Activated CD8-positive, alpha-beta T cell treated with anti-CD3 and anti-CD28 coated beads for 36 hours (primary cell): ENCODE results near the gene FEV. TPM values are rescaled to one million over a fixed set of nuclear protein-coding genes. Genes with fewer than 3 reads are reported as not detected.

Experiments used
- ATAC-seq: fragments of 200-7000 bp; cut with Tn5 transposase; one replicate; pipeline ENCODE4 v1.10.0; 2021; ENCODE audit warnings: mild to moderate bottlenecking, moderate library complexity
- CTCF ChIA-PET: fragments of 350-600 bp; sonication (Branson Sonifier 250); formaldehyde crosslinking; loops from one replicate; lab custom pipeline; 2021; ENCODE audit warnings: antibody characterized with exemption; lab: Charles Lee
- POLR2A ChIA-PET: fragments of 350-600 bp; sonication (Branson Sonifier 250); formaldehyde crosslinking; loops from one replicate; lab custom pipeline; 2021; ENCODE audit warnings: antibody characterized with exemption; lab: Charles Lee
- DNase-seq: peaks from one replicate; pipeline ENCODE4 v3.0.0-alpha.2; 2020
- H3K27ac Mint-ChIP-seq: one replicate; pipeline ENCODE4 v1.8.0; 2021; ENCODE audit warnings: mild to moderate bottlenecking, mixed read lengths
- H3K27me3 Mint-ChIP-seq: one replicate; pipeline ENCODE4 v1.8.0; 2021; ENCODE audit warnings: mixed read lengths
- H3K36me3 Mint-ChIP-seq: one replicate; pipeline ENCODE4 v1.8.0; 2021; ENCODE audit warnings: low read depth, mixed read lengths
- H3K4me1 Mint-ChIP-seq: one replicate; pipeline ENCODE4 v1.8.0; 2021; ENCODE audit warnings: low read depth, mixed read lengths
- H3K4me3 Mint-ChIP-seq: one replicate; pipeline ENCODE4 v1.8.0; 2021; ENCODE audit warnings: mild to moderate bottlenecking, moderate library complexity, mixed read lengths
- H3K9me3 Mint-ChIP-seq: one replicate; pipeline ENCODE4 v1.8.0; 2021; ENCODE audit warnings: mixed read lengths
- CTCF ChIP-seq: fragments of 200-600 bp; IDR thresholded peaks from one replicate; pipeline ENCODE4 v1.8.0; 2022; ENCODE audit warnings: antibody characterized with exemption, mild to moderate bottlenecking
- intact Hi-C: fragments of 100-400 bp; cut with micrococcal nuclease; formaldehyde crosslinking; loops from one replicate; pipeline ENCODE4 v1.10.0; 2022
- total RNA-seq, 2 experiments: library from RNA; stranded (reverse); gene quantifications; one replicate each; pipeline ENCODE4 v1.2.3, GENCODE V29; 2021

The FEV gene
- total RNA-seq, 2 experiments from 2014 or later = not detected

GRCh38 chr2:218995561-218995960, 10.6 kb upstream of the FEV start:
- CTCF ChIA-PET = interaction anchor here (0.6 to 6.6 kb wide), 36 partner anchors 9 to 516 kb away, joined by 3 to 128 read pairs (median 4); partner anchors contain the start of genes ABCB6, CDK5R2, FEV and IHH

GRCh38 chr2:218993345-218994315, 8.6 kb upstream of the FEV start, which contains the start of gene CRYBA2:
TSS of gene CRYBA2 (minus strand) at chr2:218993422. CDS start at chr2:218993176, 246 bp downstream.
- Mint-ChIP-seq H3K36me3 (no peaks in the 10 kb centered on the region), H3K4me1 (peaks cover 4% of the 10 kb centered on the region), H3K27me3 (peaks cover 82% of the 10 kb centered on the region), H3K27ac (no peak within 1 kb of the TSS), H3K4me3 (no peak within 1 kb of the TSS), H3K9me3 (no peaks in the 10 kb centered on the region)
- TF ChIP-seq CTCF = no peak
- intact Hi-C loops = no loop called here
- ATAC-seq (no peak), DNase-seq (no peak)
- POLR2A ChIA-PET = interaction anchor here (1.0 to 1.2 kb wide), 2 partner anchors 13 to 155 kb away, joined by 3 to 4 read pairs; no protein-coding TSS in a partner anchor
- CTCF ChIA-PET = interaction anchor here (0.9 to 6.6 kb wide), 11 partner anchors 11 to 125 kb away, joined by 3 to 128 read pairs (median 9); partner anchors contain the start of genes CDK5R2 and FEV

More at GRCh38 chr2:218995561-218995960, 10.6 kb upstream of the FEV start:
- peaks cover 4% of the 10 kb centered on the region for H3K4me1 Mint-ChIP-seq
- DNase-seq (no peak), ATAC-seq (no peak)
- H3K27ac Mint-ChIP-seq = no peak overlapping the region
- POLR2A ChIA-PET = interaction anchor here (0.8 to 2.1 kb wide), 3 partner anchors 13 to 205 kb away, joined by 3 to 6 read pairs (median 3); no protein-coding TSS in a partner anchor
- intact Hi-C loops = no loop called here
- no peaks in the 10 kb centered on the region for H3K36me3 Mint-ChIP-seq
- H3K9me3 Mint-ChIP-seq = no peaks in the 10 kb centered on the region
- TF ChIP-seq CTCF = no peak
- peaks cover 75% of the 10 kb centered on the region for H3K27me3 Mint-ChIP-seq
- no peak overlapping the region for H3K4me3 Mint-ChIP-seq

- ATAC-seq = no peak
- H3K4me1 Mint-ChIP-seq = peaks cover 4% of the 10 kb centered on the region
These were observed 7.8 kb upstream of the FEV start for GRCh38 chr2:218992703-218993344.

GRCh38 chr2:218992196-218992595, 7.2 kb upstream of the FEV start:
- no peak for TF ChIP-seq CTCF
- H3K36me3 Mint-ChIP-seq = no peaks in the 10 kb centered on the region
- no peak overlapping the region for H3K4me3 Mint-ChIP-seq
- peaks cover 4% of the 10 kb centered on the region for H3K4me1 Mint-ChIP-seq
- ChIA-PET CTCF (interaction anchor here (1.4 to 6.6 kb wide), 3 partner anchors 10 to 38 kb away, joined by 4 to 128 read pairs (median 31); partner anchors contain the start of gene FEV), POLR2A (interaction anchor here (1.0 kb wide), 1 partner anchor 12 kb away, joined by 3 read pairs; no protein-coding TSS in a partner anchor)
- intact Hi-C loops = no loop called here
- ATAC-seq (no peak), DNase-seq (no peak)
- no peaks in the 10 kb centered on the region for H3K9me3 Mint-ChIP-seq
- H3K27me3 Mint-ChIP-seq = peaks cover 81% of the 10 kb centered on the region
- H3K27ac Mint-ChIP-seq = no peak overlapping the region

More at GRCh38 chr2:218992703-218993344, 7.8 kb upstream of the FEV start:
- ChIA-PET POLR2A (interaction anchor here (1.0 kb wide), 1 partner anchor 12 kb away, joined by 3 read pairs; no protein-coding TSS in a partner anchor), CTCF (interaction anchor here (1.7 to 6.6 kb wide), 3 partner anchors 11 to 126 kb away, joined by 3 to 128 read pairs (median 31); partner anchors contain the start of gene FEV)
- Mint-ChIP-seq H3K27ac (no peak overlapping the region), H3K36me3 (no peaks in the 10 kb centered on the region), H3K4me3 (no peak overlapping the region), H3K9me3 (no peaks in the 10 kb centered on the region), H3K27me3 (peaks cover 79% of the 10 kb centered on the region)
- no peak for DNase-seq
- no peak for TF ChIP-seq CTCF
- intact Hi-C loops = no loop called here
